DOHH2 (cell line): ENCODE results near the gene GART.

Experiments
- EZH2phosphoT487 ChIP-seq: fragments of 200-600 bp; sonication (generic); IDR thresholded peaks from 2 replicates; pipeline ENCODE4 v1.6.1; 2017; ENCODE audit warnings: borderline replicate concordance, mild to moderate bottlenecking, antibody characterized with exemption, low read length, moderate library complexity, mixed read lengths
- TF ChIP-seq, protein P1 (sequence below): fragments of 200-600 bp; sonication (generic); IDR thresholded peaks from one replicate; pipeline ENCODE4 v1.5.1; 2014; ENCODE audit warnings: antibody characterized with exemption, mild to moderate bottlenecking, low read depth, low read length; ENCODE audit not compliant: poor library complexity, severe bottlenecking

DNA sequence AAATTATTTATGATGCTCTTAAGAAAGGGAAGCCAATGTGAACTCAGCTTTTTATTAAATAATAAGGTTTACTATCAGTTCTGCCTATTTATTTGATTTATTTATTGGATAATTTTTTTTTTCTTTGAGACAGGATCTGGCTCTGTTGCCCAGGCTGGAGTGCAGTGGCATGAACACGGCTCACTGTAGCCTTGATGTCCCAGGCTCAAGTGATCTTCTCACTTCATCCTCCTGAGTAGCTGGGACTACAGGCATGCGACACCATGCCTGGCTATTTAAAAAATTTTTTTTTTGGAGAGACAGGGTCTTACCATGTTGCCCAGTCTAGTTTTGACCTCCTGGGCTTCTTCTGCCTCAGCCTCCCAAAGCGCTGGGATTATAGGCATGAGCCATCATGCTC, 29.4 kb downstream of the GART start:
- TF ChIP-seq, protein P1, sequence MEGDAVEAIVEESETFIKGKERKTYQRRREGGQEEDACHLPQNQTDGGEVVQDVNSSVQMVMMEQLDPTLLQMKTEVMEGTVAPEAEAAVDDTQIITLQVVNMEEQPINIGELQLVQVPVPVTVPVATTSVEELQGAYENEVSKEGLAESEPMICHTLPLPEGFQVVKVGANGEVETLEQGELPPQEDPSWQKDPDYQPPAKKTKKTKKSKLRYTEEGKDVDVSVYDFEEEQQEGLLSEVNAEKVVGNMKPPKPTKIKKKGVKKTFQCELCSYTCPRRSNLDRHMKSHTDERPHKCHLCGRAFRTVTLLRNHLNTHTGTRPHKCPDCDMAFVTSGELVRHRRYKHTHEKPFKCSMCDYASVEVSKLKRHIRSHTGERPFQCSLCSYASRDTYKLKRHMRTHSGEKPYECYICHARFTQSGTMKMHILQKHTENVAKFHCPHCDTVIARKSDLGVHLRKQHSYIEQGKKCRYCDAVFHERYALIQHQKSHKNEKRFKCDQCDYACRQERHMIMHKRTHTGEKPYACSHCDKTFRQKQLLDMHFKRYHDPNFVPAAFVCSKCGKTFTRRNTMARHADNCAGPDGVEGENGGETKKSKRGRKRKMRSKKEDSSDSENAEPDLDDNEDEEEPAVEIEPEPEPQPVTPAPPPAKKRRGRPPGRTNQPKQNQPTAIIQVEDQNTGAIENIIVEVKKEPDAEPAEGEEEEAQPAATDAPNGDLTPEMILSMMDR, result no peak
- TF ChIP-seq EZH2phosphoT487, result no peak
